Activated CD4-positive, alpha-beta T cell treated with anti-CD3 and anti-CD28 coated beads, Interleukin-2, amount 50 U/mL, for 48 hours (primary cell): ENCODE results near the gene PAN2.
"Not testable (repeated sequence)": the region's sequence is repeated elsewhere in the genome, so short reads cannot be mapped to it uniquely, and the experiment has no call there.

Experiments used
- DNase-seq, 2 experiments: peaks; one replicate each; pipeline ENCODE4 v3.0.0-alpha.2; 2020

The PAN2 gene, protein sequence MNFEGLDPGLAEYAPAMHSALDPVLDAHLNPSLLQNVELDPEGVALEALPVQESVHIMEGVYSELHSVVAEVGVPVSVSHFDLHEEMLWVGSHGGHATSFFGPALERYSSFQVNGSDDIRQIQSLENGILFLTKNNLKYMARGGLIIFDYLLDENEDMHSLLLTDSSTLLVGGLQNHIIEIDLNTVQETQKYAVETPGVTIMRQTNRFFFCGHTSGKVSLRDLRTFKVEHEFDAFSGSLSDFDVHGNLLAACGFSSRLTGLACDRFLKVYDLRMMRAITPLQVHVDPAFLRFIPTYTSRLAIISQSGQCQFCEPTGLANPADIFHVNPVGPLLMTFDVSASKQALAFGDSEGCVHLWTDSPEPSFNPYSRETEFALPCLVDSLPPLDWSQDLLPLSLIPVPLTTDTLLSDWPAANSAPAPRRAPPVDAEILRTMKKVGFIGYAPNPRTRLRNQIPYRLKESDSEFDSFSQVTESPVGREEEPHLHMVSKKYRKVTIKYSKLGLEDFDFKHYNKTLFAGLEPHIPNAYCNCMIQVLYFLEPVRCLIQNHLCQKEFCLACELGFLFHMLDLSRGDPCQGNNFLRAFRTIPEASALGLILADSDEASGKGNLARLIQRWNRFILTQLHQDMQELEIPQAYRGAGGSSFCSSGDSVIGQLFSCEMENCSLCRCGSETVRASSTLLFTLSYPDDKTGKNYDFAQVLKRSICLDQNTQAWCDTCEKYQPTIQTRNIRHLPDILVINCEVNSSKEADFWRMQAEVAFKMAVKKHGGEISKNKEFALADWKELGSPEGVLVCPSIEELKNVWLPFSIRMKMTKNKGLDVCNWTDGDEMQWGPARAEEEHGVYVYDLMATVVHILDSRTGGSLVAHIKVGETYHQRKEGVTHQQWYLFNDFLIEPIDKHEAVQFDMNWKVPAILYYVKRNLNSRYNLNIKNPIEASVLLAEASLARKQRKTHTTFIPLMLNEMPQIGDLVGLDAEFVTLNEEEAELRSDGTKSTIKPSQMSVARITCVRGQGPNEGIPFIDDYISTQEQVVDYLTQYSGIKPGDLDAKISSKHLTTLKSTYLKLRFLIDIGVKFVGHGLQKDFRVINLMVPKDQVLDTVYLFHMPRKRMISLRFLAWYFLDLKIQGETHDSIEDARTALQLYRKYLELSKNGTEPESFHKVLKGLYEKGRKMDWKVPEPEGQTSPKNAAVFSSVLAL

DNA sequence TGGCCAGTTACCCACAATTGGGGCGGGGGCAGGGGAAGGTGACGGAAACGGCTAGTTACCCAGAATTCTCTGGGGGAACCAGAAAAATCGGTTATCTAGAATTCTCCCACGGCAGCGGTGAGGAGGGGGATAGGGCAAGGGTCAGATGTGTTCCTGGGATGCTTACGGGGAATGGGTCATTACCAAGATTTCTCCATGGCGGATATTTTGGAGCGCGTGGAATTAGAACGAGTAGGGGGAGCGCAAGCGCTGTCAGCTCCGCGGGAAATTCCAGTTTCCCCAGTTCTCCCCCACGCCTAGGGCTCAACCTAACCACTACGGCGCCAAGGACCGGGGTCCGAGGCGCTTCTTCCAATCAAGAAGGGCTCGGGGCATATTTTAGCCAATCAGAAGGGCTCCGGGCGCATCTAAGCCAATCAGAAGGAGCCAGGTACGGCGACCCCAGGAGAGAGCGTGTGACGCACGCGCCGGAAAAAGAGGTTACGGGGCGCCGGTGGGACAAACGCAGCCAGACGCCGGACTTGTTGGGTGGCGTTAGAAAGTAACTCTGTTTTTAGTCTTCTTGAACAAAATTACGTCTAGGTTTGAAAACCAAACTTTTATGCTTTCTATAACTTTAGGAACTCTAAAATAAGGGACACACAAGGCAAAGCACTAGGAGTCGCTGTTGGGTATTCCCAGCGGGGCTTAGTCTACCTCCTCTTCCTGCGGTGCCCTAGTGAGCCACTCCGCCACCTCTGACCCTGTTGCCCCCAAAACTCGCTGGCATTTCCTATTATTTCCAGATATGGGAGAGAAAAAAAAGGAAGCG is at the start of gene PAN2:
TSS of gene PAN2 (minus strand) at position 322 of the 811 bp plus-strand sequence. CDS start 906 bp downstream, outside the sequence.
- DNase-seq, result peak; percentile 93 to 95

DNA sequence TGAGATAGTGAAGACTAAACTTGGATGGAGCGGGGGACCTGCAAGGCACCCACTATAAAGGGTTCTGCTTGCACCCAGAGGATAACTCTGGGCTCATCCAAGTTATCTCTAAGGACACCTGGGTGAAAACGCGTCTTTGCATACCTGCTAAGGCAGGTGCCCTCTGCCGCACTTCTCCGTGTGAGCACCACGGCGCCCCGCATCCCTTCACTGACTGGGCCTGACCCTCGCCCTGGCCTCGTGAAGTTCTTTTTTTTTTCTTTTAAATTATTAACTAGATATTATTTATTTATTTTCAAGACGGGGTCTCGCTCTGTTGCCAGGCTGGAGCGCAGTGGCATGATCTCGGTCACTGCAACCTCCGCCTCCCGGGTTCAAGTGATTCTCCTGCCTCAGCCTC is 48.8 kb upstream of the PAN2 start:
- DNase-seq, result no peak

DNA sequence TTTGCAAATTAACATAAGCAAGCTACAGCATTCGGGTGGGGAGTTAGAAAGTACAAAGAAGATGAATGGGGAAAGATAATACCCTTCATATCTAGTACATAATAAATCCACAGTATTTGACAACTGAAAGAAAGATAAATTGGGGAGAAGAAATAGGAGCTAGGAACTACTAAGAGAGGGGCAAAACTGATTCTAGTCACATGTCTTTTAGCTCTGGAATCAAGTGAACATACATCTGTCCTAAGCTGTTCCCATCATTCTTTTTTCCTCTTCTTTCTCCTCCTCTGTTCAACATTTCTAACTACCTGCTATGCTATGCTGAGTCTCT is 44.2 kb upstream of the PAN2 start:
- no peak for DNase-seq

DNA sequence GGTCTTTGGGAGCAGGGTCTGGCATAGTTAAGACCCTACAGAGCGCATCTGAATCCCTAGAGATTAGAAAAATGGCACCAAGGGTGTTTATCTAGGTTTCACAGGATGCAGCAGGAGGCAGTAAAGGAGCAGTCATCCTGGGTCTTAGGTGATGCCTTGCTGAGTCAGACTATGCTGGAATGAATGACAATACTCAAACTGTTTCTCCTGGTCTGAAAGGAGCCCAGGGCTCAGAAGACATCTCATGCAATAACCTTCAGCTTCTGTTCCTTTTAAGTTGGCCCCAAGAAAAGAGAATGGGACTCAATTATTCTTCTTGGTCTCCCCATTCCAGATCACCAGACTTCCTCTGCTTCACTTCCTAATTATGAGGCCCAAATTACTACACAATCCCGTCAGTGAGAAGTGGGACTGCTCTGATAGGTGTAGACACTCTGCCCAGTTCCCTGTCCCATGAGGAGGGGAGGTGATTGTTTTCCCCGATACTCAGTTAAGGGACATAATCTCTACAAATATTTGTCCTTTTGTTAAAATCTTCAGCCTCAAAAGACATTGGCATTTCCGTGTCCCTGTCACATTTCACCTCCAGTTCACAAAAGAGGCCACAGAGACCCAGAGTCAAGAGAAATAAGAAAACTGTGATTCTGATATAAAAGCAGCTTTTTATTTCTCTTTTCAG is 43.6 kb upstream of the PAN2 start:
- DNase-seq, result no peak

DNA sequence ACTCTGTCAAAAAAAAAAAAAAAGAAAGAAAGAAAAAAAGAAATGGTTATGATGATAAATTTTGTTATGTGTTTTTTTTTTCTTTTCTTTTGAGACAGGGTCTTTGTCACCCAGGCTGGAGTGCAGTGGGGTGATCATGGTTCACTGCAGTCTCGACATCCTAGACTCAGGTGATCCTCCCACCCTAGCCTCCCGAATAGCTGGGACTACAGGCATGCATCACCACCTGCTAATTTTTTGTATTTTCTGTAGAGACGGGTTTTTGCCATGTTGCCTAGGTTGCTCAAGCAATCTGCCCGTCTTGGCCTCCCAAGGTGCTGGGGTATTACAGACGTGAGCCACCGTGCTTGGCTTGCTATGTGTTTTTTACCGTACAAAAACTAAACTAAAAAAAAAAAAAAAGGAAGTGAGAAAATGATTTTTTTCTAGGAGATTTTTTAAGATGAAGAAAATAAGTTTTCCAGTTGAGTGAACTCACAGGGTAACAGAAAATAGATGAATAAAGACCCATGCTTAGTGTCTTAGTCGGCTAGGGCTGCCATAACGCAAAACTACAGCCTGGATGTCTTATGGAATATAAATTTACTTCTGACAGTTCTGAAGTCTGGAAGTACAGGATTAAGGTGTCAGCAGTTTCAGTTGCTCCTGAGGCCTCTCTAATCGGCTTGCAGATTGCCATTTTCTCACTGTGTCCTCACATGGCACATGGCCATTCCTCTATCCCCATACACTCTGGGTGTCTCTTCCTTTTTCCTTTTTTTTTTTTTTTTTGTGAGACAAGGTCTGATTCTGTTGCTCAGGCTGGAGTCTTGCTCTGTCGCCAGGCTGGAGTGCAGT is 42.0 kb upstream of the PAN2 start:
- no peak for DNase-seq

DNA sequence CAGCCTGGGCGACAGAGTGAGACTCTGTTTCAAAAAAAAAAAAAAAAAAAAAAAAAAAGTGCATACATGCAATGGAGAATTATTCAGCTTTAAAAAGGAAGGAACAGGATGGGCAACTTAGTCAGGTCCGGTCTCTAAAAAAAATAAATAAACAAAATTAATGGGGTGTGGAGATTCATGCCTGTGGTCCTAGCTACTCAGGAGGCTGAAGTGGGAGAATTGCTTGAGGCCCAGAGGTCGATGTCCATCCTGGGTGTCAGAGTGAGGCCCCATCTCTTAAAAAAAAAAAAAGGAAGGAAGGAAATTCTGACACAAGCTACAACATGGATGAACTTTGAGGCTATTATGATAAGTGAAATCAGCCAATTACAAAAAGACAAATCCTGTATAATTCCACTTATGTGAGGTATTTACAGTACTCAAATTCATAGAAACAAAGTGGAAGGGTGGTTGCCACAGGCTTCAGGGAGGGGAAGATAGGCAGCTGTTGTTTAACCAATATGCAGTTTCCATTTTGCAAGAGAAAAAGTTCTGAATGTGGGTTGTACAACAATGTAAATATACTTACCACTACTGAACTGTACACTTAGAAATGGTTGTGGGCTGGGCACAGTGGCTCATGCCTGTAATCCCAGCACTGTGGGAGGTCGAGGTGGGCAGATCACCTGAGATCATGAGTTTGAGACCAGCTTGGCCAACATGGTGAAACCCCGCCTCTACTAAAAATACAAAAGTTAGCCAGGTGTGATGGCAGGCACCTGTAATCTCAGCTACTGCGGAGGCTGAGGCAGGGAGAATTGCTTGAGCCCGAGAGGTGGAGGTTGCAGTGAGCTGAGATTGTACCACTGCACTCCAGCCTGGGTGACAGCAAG is 41.2 kb upstream of the PAN2 start:
- no peak for DNase-seq

DNA sequence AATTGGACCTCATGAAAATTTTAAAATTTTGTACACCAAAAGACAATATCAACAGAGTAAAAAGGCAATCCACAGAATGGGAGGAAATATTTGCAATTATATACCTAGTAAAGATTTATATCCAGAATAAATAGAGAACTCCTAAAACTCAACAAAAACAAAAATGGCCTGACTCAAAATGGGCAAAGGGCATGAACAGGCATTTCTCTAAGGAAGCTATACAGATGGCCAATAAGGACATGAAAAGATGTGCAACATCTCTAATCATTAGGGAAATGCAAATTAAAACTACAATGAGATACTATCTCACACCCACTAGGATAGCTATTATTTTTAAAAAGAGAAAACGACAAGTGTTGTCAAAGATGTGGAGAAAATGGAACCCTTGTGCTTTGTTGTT is 39.7 kb upstream of the PAN2 start:
- DNase-seq, result no peak

DNA sequence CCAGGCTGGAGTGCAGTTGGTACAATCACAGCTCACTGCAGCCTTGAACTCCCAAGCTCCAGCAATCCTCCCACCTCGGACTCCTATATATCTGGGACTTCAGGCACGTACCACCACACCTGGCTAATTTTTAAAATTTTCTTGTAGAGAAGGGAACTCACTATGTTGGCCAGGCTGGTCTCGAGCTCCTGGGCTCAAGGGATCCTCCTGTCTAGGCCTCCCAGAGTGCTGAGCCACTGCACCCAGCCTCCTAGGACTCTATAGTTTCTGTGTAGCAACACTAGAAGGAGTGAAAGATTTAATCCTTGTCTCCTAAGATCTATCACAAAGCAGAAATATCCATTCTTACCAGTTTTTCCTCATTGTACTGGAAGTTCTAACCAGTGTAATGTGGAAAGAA is 33.1 kb upstream of the PAN2 start:
- no peak for DNase-seq

DNA sequence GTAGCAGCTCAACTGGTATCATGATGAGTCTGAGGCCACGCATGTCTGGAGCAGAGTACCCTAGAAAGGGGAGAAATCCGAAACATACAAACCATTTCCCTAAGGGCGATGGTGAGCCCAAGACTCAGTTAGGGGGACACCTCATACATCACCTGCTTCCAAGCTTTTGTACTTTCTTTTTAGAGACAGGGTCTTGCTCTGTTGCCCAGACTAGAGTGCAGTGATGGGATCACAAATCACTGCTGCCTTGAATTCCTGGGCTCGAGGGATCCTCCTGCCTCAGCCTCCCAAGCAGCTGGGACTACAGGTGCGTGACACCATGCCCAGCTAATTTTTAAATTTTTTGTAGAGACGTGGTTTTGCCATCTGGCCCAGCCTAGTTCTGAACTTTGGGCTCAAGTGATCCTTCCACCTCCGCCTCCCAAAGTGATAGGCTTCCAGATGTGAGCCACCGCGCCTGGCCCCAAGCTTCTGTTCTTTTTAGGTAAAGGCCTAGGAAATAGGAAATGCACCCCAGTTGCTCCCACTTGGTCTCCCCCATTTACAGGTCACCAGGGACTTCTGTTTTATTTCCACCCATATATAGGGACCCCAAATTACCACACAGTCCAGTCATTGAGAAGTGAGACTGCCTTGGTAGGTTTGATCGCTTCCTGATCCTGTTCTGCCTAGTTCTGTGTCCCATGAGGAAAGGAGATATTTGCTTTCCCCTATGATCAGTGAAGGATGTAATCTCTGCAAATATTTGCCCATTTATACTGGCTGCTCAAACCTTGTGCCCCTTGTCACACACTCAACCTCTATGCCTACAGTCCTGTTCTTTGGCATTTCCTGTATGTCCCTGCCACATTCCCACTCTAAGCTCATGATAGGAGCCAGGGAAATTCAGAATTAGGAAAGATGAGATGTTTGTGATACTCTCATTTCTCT is 28.6 kb upstream of the PAN2 start, which contains the start of gene APOF:
TSS of gene APOF (minus strand) at position 728 of the 930 bp plus-strand sequence. CDS start at position 616, 112 bp downstream.
- DNase-seq, result no peak

DNA sequence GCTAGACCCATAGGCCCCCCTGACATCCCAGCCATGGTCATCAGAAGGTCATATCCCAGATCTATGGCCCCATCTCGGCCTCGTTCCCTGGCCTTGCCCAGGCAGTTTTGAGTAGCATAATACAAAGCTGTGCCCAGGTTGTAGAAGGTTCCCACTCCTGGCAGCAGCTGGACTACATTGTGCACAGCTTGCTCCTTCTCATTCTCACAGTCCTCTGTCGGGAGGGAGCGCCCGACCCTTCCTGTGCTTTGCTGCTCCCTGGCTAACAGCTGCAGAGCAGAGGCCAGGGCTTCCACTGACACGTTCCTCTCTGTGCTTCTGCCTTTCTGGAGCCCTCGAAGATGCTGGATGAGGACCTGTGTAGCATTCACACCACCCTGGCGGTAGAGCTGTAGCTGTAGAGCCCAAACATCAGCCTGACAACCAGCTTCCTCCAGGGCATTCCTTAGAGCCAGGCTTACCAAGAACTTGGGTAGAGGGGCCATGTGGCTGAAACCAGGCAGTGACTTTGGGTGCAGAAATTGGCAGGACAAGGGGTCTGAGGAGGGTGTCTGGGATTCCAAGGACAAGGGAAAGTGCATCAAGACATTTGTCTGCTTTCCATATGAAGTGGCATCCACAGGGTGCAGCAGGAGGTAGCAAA is 27.8 kb upstream of the PAN2 start:
- no peak for DNase-seq

DNA sequence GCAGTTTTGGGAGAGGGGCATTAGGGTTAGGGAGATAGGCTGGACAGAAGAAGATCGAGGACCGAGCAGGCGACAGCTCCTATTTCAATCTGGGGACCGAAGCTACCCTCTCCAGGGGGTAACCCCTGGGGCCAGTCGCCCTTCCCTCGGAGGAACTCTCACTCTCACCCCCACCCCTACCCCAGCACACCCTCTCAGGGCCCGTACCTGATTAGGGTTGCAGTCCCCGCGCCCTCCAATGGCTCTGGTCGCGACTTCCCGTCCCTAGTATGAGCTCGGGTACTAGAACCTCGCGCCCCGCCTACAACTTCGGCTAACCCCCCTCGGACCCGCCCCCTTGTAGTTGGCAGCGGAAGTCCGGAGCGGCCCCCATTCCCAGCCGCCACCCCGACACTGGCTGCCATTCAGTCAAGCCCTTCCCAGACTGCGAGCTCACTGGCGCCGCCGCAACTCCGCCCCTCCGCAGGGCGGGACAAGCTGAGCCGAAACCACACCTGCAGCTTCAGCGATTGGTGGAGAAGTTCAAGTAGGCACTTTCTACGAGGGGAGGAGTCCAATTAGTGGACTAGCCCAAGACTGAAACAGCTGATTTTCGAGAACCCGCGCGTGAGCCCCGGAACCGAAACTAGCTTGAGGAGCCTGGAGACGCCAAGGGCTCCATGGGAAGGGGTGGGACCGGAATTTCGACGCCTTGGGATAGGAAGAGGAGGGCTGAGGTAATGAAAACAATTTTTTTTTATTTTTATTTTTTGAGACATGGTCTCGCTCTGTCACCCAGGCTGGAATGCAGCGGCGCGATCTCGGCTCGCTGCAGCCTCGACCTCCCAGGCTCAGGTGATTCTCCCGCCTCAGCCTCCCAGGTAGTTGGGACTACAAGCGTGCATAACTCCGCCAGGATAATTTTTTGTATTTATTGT is 26.3 kb upstream of the PAN2 start, which contains the start of gene STAT2:
TSS of gene STAT2 (minus strand) at position 257 of the 917 bp plus-strand sequence. CDS start 3,536 bp downstream, outside the sequence.
- DNase-seq, result peak; percentile 99

DNA sequence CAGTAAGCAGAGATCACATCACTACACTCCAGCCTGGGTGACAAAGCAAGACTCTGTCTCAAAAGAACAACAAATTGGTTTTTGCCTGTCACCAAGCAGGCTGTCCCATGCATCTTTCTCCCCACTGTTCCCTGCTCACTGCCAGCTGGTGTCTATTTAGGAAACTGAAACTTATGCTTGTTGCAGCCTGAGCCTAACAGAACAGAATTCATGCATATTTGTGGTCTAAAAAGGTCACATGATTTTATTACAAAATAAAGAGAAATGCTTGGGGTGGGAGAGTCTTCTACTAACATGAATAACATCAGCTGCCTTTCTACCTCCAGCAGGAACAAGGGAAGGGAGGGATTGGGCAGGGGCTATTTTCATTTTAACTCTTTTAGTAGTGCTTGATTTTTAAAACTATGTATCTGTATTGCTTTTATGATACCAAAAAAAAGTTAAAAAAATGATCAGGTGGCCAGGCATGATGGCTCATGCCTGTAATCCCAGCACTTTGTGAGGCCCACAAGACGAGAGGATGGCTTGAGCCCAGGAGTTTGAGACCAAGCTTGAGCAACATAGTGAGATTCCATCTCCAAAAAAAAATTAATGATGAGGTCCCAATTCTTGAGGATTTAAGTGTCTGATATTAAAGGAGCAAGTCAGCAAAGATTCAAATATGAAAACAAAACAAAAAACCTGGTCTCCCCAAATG is 25.2 kb upstream of the PAN2 start:
- DNase-seq, result no peak

DNA sequence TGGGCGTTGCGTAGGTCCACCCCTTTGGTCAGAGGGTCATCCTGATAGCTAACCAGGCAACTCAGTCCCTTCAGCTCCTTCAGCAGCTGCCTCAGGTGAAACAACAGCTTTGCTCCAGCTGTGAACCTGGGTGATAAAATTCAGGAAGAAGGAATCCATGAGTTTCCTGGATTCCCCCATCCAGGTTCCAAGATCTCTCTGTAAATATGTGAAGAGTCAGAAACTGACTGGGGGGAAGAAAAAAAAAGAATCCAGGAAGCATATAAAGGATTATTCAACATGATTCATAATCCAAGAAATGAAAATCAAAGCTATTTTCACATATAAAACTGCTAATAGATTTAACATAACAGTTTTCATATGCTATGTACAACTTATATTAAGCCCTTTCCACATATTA is 17.5 kb upstream of the PAN2 start:
- DNase-seq, result no peak

DNA sequence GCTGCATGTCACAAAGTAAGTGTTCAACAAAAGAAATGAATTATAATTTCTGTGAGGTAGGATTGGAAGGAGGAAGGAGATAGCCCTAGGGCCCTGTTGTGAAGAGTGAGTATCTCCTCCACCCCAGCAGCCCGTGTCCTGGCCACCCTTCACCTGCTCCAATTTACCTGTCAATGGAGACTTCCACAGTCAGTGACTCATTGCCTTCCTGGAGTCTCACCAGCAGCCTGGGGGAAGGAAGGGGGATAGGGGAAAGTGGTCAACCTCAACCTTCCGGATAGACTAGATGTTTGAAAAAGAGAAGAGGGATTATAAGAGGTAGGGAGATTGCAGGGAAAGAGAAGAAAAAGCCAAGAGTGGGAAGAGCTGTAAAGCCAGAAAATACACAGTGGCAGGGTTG is 16.9 kb upstream of the PAN2 start:
- no peak for DNase-seq

DNA sequence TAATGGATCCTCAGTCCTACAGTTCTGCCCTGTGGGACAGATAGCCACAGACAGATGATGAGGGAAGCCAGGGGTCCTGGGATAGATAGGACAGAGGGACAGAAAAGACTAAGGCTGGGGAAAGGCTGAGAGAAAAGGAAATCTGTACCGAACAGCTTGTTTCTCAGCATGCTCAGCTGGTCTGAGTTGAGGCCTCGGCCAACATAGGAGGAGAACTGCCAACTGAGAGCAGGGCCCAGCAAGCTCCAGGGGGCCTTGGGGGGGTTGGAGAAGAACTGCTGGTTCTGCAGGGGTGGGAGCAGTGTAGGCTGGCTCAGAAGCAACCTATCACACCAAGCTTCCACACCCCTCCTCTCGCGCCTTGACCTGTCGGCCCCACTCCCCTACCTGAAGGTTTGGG is 15.0 kb upstream of the PAN2 start:
- DNase-seq, result no peak

DNA sequence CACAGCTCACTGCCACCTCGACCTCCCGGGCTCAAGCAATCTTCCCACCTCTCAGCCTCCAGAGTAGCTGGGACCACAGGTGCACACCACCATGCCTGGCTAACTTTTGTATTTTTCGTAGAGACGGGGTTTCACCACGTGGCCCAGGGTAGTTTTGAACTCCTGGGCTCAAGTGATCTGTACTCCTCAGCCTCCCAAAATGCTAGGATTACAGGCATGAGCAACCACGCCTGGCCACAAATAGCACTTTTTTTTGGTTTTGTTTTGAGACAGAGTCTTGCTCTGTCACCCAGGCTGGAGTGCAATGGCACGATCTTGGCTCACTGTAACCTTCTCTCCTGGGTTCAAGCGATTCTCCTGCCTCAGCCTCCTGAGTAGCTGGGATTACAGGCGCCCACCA is 13.5 kb upstream of the PAN2 start:
- not testable (repeated sequence) for DNase-seq
